ENCODE measurements around the gene TMEM255B. TPM values are rescaled to one million over a fixed set of nuclear protein-coding genes. Genes with fewer than 3 reads are reported as not detected.
A peak's percentile ranks its signal among the peaks of the same experiment; 100 is the strongest.

TMEM255B gene
- total RNA-seq, 1 donor from 2014 or later = 321 TPM

DNA sequence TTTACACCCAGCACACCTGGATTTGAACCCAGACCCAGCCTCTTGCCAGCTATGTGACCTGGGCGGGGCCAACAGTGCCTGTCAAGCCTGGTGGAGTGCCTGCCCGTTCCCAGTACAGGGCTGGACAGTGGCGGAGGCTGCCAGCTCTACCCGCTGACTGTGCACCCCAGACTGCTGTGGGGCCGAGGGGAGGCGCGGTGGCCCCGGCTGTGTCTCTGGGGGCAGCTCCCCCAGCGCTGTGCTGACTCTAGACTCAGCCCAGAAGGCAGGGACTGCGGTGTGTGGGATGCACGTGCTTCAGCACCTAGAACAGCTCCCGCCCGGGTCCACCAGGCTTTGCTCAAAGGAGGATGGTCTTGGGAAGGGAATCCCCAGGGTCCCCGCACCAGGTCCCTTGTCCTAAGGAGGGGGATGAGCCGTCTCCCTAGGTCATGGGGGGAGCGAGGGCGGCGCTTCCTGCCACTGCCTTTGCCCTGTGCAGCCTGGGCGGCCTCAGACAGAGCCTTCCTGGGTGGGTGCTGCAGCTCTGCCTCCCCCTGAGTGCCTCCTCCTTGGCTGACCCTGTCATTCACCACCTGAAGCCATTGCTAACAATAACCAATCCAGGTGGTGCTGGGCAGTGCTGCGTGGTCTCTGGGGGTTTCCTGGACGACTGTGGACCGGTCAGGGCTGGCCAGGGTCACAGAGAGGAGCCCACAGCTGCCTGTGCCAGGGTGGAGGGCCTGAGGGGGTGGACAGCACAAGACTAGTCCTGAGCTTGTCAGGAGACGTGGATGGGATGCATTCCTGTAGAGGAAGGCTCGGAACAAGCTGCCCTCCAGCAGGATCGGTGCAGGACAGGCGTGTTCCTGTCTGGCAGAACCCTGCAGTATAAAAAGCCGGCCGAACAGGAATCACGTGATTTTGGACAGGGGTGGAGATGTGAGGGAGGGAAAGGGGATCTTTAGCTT is 18.6 kb downstream of the TMEM255B start:
- peaks cover 8% of the 10 kb centered on the region for H3K27me3 Mint-ChIP-seq (ENCODE audit: unreplicated experiment)
- TF ChIP-seq, protein P1, sequence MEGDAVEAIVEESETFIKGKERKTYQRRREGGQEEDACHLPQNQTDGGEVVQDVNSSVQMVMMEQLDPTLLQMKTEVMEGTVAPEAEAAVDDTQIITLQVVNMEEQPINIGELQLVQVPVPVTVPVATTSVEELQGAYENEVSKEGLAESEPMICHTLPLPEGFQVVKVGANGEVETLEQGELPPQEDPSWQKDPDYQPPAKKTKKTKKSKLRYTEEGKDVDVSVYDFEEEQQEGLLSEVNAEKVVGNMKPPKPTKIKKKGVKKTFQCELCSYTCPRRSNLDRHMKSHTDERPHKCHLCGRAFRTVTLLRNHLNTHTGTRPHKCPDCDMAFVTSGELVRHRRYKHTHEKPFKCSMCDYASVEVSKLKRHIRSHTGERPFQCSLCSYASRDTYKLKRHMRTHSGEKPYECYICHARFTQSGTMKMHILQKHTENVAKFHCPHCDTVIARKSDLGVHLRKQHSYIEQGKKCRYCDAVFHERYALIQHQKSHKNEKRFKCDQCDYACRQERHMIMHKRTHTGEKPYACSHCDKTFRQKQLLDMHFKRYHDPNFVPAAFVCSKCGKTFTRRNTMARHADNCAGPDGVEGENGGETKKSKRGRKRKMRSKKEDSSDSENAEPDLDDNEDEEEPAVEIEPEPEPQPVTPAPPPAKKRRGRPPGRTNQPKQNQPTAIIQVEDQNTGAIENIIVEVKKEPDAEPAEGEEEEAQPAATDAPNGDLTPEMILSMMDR (IDR thresholded peaks at IDR 0.05; ENCODE audit: unreplicated experiment) = no peak
- DNase-seq (ENCODE audit: low spot score) = peak; percentile 33
- peak overlapping the region; percentile 37 for H3K4me3 Mint-ChIP-seq (ENCODE audit: unreplicated experiment)
- no peaks in the 10 kb centered on the region for H3K9me3 Mint-ChIP-seq (ENCODE audit: unreplicated experiment)
- H3K36me3 Mint-ChIP-seq (ENCODE audit: low read depth, unreplicated experiment) = peaks cover 21% of the 10 kb centered on the region
- H3K4me1 Mint-ChIP-seq (ENCODE audit: unreplicated experiment) = peaks cover 10% of the 10 kb centered on the region
- H3K27ac Mint-ChIP-seq (ENCODE audit: unreplicated experiment) = no peak overlapping the region

DNA sequence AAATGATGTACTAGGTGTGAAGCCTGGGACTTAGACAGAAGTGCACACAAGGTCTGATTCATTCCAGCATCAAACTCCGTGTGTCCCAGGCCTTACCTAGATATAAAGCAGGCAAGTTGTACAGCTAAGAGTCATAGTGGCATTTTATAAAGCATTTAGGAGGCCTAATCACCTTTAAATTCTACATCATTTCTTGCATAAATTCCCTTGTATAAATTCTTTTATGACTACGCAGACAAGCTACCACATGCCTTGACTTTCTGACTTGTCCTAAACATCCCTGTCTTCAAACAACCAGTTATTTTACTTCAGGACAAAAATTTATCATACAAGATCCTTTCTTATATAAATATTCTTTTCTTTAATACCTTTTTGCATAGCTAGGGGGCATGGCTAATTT is 22.5 kb downstream of the TMEM255B start:
- Mint-ChIP-seq H3K4me3 (ENCODE audit: unreplicated experiment) (no peak overlapping the region), H3K27ac (ENCODE audit: unreplicated experiment) (no peak overlapping the region), H3K4me1 (ENCODE audit: unreplicated experiment) (peaks cover 25% of the 10 kb centered on the region), H3K27me3 (ENCODE audit: unreplicated experiment) (peaks cover 9% of the 10 kb centered on the region), H3K9me3 (ENCODE audit: unreplicated experiment) (no peaks in the 10 kb centered on the region), H3K36me3 (ENCODE audit: low read depth, unreplicated experiment) (peaks cover 43% of the 10 kb centered on the region)
- TF ChIP-seq, protein P1 (IDR thresholded peaks at IDR 0.05; ENCODE audit: unreplicated experiment) = no peak
- no peak for DNase-seq (ENCODE audit: low spot score)

DNA sequence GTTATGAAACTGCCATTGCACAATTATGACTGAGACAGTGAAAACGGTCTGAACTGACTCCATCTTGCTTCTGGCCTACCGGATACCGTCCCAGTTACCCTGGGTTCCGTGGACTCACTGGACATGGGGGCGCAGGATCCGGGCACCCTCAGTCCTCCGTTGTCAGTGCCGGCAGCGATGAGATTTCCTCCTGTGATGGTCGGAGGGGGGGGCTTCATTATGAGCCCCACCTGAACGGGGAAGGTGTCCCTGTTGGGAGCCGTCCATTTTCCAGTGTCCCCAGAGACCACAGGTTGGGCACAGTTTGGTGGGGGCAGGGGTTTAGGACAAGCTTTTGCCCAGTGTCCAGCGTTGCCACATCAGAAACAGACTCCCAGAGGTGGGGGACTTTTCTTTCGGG is 23.4 kb downstream of the TMEM255B start:
- Mint-ChIP-seq H3K36me3 (ENCODE audit: low read depth, unreplicated experiment) (peaks cover 43% of the 10 kb centered on the region), H3K4me1 (ENCODE audit: unreplicated experiment) (peaks cover 25% of the 10 kb centered on the region), H3K27ac (ENCODE audit: unreplicated experiment) (no peak overlapping the region), H3K9me3 (ENCODE audit: unreplicated experiment) (no peaks in the 10 kb centered on the region), H3K4me3 (ENCODE audit: unreplicated experiment) (no peak overlapping the region), H3K27me3 (ENCODE audit: unreplicated experiment) (peaks cover 8% of the 10 kb centered on the region)
- TF ChIP-seq, protein P1 (IDR thresholded peaks at IDR 0.05; ENCODE audit: unreplicated experiment) = no peak
- no peak for DNase-seq (ENCODE audit: low spot score)

DNA sequence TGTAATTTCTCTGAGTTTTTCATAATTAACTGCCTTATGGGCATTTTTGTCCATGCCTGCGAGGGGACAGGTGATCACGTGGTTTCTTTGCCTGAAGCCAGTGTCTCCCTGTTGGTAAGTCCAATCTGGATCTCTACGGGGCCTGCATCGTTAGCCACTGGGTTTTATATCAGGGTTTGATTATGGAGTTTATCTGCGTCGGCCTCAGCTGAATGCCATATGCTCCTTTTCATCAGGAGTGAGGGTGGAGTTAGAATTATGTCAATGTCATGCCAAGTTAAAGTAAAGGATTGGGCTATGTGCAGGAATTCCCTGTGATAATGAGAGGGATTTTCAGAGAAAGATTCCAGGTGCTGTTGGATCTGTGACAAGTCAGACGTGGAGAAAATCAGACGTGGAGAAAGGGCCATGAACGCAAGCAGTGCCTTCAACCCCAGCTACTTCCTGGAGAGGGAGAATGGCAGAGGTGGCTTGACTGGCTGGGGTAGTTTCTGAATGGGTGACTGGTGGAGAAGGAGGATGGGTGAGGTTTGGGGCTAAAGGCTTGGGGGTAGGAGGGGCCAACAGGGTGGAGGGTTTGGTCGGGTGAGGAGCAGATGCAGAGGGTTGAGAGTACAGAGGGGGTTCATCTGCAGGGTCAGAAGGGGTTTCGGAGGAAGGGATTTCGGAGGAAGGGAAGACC is 24.3 kb downstream of the TMEM255B start:
- H3K9me3 Mint-ChIP-seq (ENCODE audit: unreplicated experiment) = no peaks in the 10 kb centered on the region
- H3K27me3 Mint-ChIP-seq (ENCODE audit: unreplicated experiment) = peaks cover 9% of the 10 kb centered on the region
- peaks cover 25% of the 10 kb centered on the region for H3K4me1 Mint-ChIP-seq (ENCODE audit: unreplicated experiment)
- H3K27ac Mint-ChIP-seq (ENCODE audit: unreplicated experiment) = peak overlapping the region; percentile 63
- TF ChIP-seq, protein P1 (IDR thresholded peaks at IDR 0.05; ENCODE audit: unreplicated experiment) = no peak
- DNase-seq (ENCODE audit: low spot score) = no peak
- H3K36me3 Mint-ChIP-seq (ENCODE audit: low read depth, unreplicated experiment) = peaks cover 43% of the 10 kb centered on the region
- peak overlapping the region; percentile 53 for H3K4me3 Mint-ChIP-seq (ENCODE audit: unreplicated experiment)
